ENCODE measurements around the gene SMPD3. TPM values are rescaled to one million over a fixed set of nuclear protein-coding genes. Genes with fewer than 3 reads are reported as not detected.

Gene SMPD3
- total and polyA plus RNA-seq, 2 of the 4 experiments (the other 2 are of a cell fraction), result not detected

- no peak overlapping the region for H2BK15ac ChIP-seq (ENCODE audit: low read depth, low read length)
- no peak overlapping the region for H2AK9ac ChIP-seq (replicated peaks; ENCODE audit: low read depth, low read length, poor library complexity)
- DNase-seq (no peak), ATAC-seq (ENCODE audit: low read depth) (no peak)
- no peak overlapping the region for H4K5ac ChIP-seq (ENCODE audit: low read depth, low read length)
- H2BK120ac ChIP-seq (ENCODE audit: low read depth, low read length), result no peak overlapping the region
- intact Hi-C loops (cut with micrococcal nuclease), result no loop called here
- no peak overlapping the region for H2BK20ac ChIP-seq (ENCODE audit: low read depth, low read length)
- no CpG with 5 or more reads among the region's 7 CpGs for WGBS, 2 experiments (ENCODE audit: extremely low coverage in 2 of 2, insufficient read length in 1 of 2)
- no peak overlapping the region for H2BK5ac ChIP-seq (ENCODE audit: low read depth, low read length, poor library complexity, severe bottlenecking)
- H3K9ac ChIP-seq (ENCODE audit: low read depth, low read length), result no peak overlapping the region
- H3K56ac ChIP-seq (ENCODE audit: extremely low read depth, insufficient read depth, low read length), result no peak overlapping the region
- no peaks in the 10 kb centered on the region for H3K9me3 ChIP-seq (ENCODE audit: control insufficient read depth, insufficient read depth, low read length)
- H4K91ac ChIP-seq (ENCODE audit: insufficient read depth, low read depth, low read length), result no peak overlapping the region
- no peak overlapping the region for H2AFZ ChIP-seq (replicated peaks; ENCODE audit: low read length, poor library complexity)
- peaks cover 43% of the 10 kb centered on the region for H3K27me3 ChIP-seq (ENCODE audit: control insufficient read depth, insufficient read depth, low read length)
- dilution Hi-C loops (cut with HindIII; ENCODE audit: low sequenced_read_pairs, unreplicated experiment), result no loop called here
- H3K9me1 ChIP-seq (ENCODE audit: insufficient read depth, low read length), result no peaks in the 10 kb centered on the region
- H3K4me2 ChIP-seq (ENCODE audit: low read depth, low read length), result no peak overlapping the region
- H2AK5ac ChIP-seq (ENCODE audit: low read depth, low read length), result no peak overlapping the region
- H3K27ac ChIP-seq (ENCODE audit: insufficient read depth, low read length), result no peak overlapping the region
- TF ChIP-seq RAD21 (IDR thresholded peaks at IDR 0.05; ENCODE audit: low read length), result no peak
- TF ChIP-seq MXI1 (IDR thresholded peaks at IDR 0.05; ENCODE audit: borderline replicate concordance, low read depth, low read length), result no peak
- no peak for TF ChIP-seq USF2 (IDR thresholded peaks at IDR 0.05; ENCODE audit: low read depth, low read length)
- no peak for TF ChIP-seq CEBPB (IDR thresholded peaks at IDR 0.05; ENCODE audit: low read depth, low read length)
- TF ChIP-seq CTCF (conservative IDR thresholded peaks at IDR 0.05; ENCODE audit: low read depth, low read length), result no peak
- no peak for TF ChIP-seq POLR2A (IDR thresholded peaks at IDR 0.05; ENCODE audit: low read depth, low read length)
- no peak for TF ChIP-seq RFX5 (IDR thresholded peaks at IDR 0.05; ENCODE audit: low read depth, low read length)
- TF ChIP-seq SMC3 (IDR thresholded peaks at IDR 0.05; ENCODE audit: low read depth, low read length), result no peak
- TF ChIP-seq MAFK (IDR thresholded peaks at IDR 0.05; ENCODE audit: low read depth, low read length), result no peak
- TF ChIP-seq MAZ (IDR thresholded peaks at IDR 0.05; ENCODE audit: borderline replicate concordance, low read depth, low read length), result no peak
- H4K8ac ChIP-seq (ENCODE audit: low read depth in 2 of 2, low read length in 2 of 2), result no peak overlapping the region
- H3K4me3 ChIP-seq (ENCODE audit: insufficient read depth, low read depth, low read length), result no peak overlapping the region
- no peaks in the 10 kb centered on the region for H3K4me1 ChIP-seq (ENCODE audit: control insufficient read depth, insufficient read depth, low read length)
- no peaks in the 10 kb centered on the region for H3K79me1 ChIP-seq (ENCODE audit: low read depth in 1 of 2, low read length in 2 of 2)
- no peak overlapping the region for H3K23ac ChIP-seq (ENCODE audit: low read depth, low read length)
- ChIA-PET CTCF (interaction anchor here (0.6 kb wide), 2 partner anchors 10 to 103 kb away, joined by 3 read pairs; no protein-coding TSS in a partner anchor), POLR2A (ENCODE audit: unreplicated experiment) (no interaction called here)
- H3K18ac ChIP-seq (ENCODE audit: low read depth, low read length), result no peak overlapping the region
- H4K20me1 ChIP-seq (ENCODE audit: insufficient read depth, low read length), result no peaks in the 10 kb centered on the region
- H3K14ac ChIP-seq (replicated peaks; ENCODE audit: low read depth, low read length), result no peak overlapping the region
- in situ Hi-C loops (cut with MboI; ENCODE audit: low sequenced_read_pairs), result no loop called here
- no peaks in the 10 kb centered on the region for H3K36me3 ChIP-seq (ENCODE audit: control insufficient read depth, insufficient read depth, low read length)
- no peak overlapping the region for H3K4ac ChIP-seq (ENCODE audit: low read depth, low read length)
- BruUV-seq (replicated peaks), result no TSS peak
These were observed 63.8 kb downstream of the SMPD3 start for GRCh38 chr16:68384288-68385161.

Measured in IMR-90 (cell line).